Mesenchymal stem cell (in vitro differentiated cells and primary cell): ENCODE data around the gene ARF5.
A peak's percentile ranks its signal among the peaks of the same experiment; 100 is the strongest.

Source experiments
- DNase-seq: peaks from one replicate; pipeline ENCODE4 v3.0.0-alpha.2; 2013
- H2AFZ ChIP-seq: one replicate; pipeline ENCODE4 v1.6.1; 2013; ENCODE audit warnings: low read depth, mild to moderate bottlenecking, control low read depth, inconsistent platforms, low read length, moderate library complexity
- H2AK5ac ChIP-seq: 2 replicates; pipeline ENCODE4 v1.6.1; 2013; ENCODE audit warnings: low read length, moderate library complexity, mild to moderate bottlenecking, inconsistent platforms; ENCODE audit not compliant: severe bottlenecking
- H2BK120ac ChIP-seq: one replicate; pipeline ENCODE4 v1.6.1; 2013; ENCODE audit warnings: low read depth, mild to moderate bottlenecking, inconsistent platforms, low read length, moderate library complexity
- H2BK12ac ChIP-seq, 2 experiments: one replicate each; pipeline ENCODE4 v1.6.1; 2013; ENCODE audit warnings: inconsistent platforms in 2 of 2, low read length in 2 of 2, mild to moderate bottlenecking in 2 of 2, moderate library complexity in 2 of 2, control low read depth in 1 of 2
- H2BK15ac ChIP-seq: one replicate; pipeline ENCODE4 v1.6.1; 2013; ENCODE audit warnings: mild to moderate bottlenecking, low read depth, inconsistent platforms; ENCODE audit not compliant: poor library complexity, severe bottlenecking
- H2BK5ac ChIP-seq: 2 replicates; pipeline ENCODE4 v1.6.1; 2013; ENCODE audit warnings: low read depth, mild to moderate bottlenecking, low read length, control low read depth, inconsistent platforms; ENCODE audit not compliant: poor library complexity, severe bottlenecking
- H3K14ac ChIP-seq, 2 experiments: one replicate each; pipeline ENCODE4 v1.6.1; 2013; ENCODE audit warnings: inconsistent platforms in 2 of 2, low read length in 2 of 2, control low read depth in 1 of 2, mild to moderate bottlenecking in 1 of 2, moderate library complexity in 1 of 2
- H3K18ac ChIP-seq, 2 experiments: one replicate each; pipeline ENCODE4 v1.6.1; 2013; ENCODE audit warnings: inconsistent platforms in 2 of 2, low read length in 2 of 2, control low read depth in 1 of 2, low read depth in 1 of 2, mild to moderate bottlenecking in 1 of 2
- H3K23ac ChIP-seq, 2 experiments: one replicate each; pipeline ENCODE4 v1.6.1; 2013; ENCODE audit warnings: inconsistent platforms in 2 of 2, low read length in 2 of 2, mild to moderate bottlenecking in 2 of 2, moderate library complexity in 2 of 2, control low read depth in 1 of 2
- H3K27ac ChIP-seq: 2 replicates; pipeline ENCODE4 v1.5.1; 2013; ENCODE audit warnings: mild to moderate bottlenecking, moderate library complexity, low read length, control low read depth, inconsistent platforms; ENCODE audit not compliant: poor library complexity, severe bottlenecking
- H3K27me3 ChIP-seq, 2 experiments: 2 replicates each; pipeline versions ENCODE4 v1.6.1 to v1.7.0; 2013; ENCODE audit warnings: low read length in 2 of 2, mild to moderate bottlenecking in 2 of 2, moderate library complexity in 2 of 2, control low read depth in 1 of 2, inconsistent platforms in 1 of 2; ENCODE audit not compliant: control insufficient read depth in 1 of 2, insufficient read depth in 1 of 2
- H3K36me3 ChIP-seq, 2 experiments: 2 replicates each; pipeline versions ENCODE4 v1.6.1 to v1.7.0; 2013; ENCODE audit warnings: low read length in 2 of 2, control low read depth in 1 of 2, inconsistent platforms in 1 of 2, low read depth in 1 of 2, mild to moderate bottlenecking in 1 of 2; ENCODE audit not compliant: insufficient read depth in 2 of 2, control insufficient read depth in 1 of 2
- H3K4ac ChIP-seq, 2 experiments: one replicate each; pipeline ENCODE4 v1.6.1; 2013; ENCODE audit warnings: inconsistent platforms in 2 of 2, low read length in 2 of 2, mild to moderate bottlenecking in 2 of 2, moderate library complexity in 2 of 2, control low read depth in 1 of 2, low read depth in 1 of 2
- H3K4me1 ChIP-seq: 2 replicates; pipeline ENCODE4 v1.6.1; 2013; ENCODE audit warnings: low read depth, low read length, control low read depth; ENCODE audit not compliant: control insufficient read depth, insufficient read depth
- H3K4me2 ChIP-seq: 2 replicates; pipeline ENCODE4 v1.6.1; 2013; ENCODE audit warnings: low read length, mild to moderate bottlenecking, inconsistent platforms; ENCODE audit not compliant: poor library complexity, severe bottlenecking
- H3K4me3 ChIP-seq, 2 experiments: 2 replicates each; pipeline versions ENCODE4 v1.5.1 to v1.7.0; 2013; ENCODE audit warnings: low read length in 2 of 2, mild to moderate bottlenecking in 2 of 2, control low read depth in 1 of 2, low read depth in 1 of 2; ENCODE audit not compliant: insufficient read depth in 1 of 2
- H3K79me1 ChIP-seq: replicated peaks from 2 replicates; pipeline ENCODE4 v1.6.1; 2013; ENCODE audit warnings: mild to moderate bottlenecking, control low read depth, low read length, inconsistent platforms; ENCODE audit not compliant: poor library complexity, severe bottlenecking
- H3K9ac ChIP-seq: 2 replicates; pipeline ENCODE4 v1.7.0; 2013; ENCODE audit warnings: mild to moderate bottlenecking, low read length, moderate library complexity
- H3K9me3 ChIP-seq: 2 replicates; pipeline ENCODE4 v1.7.0; 2013; ENCODE audit warnings: mild to moderate bottlenecking, low read length; ENCODE audit not compliant: control insufficient read depth
- H4K8ac ChIP-seq: one replicate; pipeline ENCODE4 v1.6.1; 2013; ENCODE audit warnings: inconsistent platforms, mild to moderate bottlenecking, low read length, moderate library complexity
- H4K91ac ChIP-seq: one replicate; pipeline ENCODE4 v1.6.1; 2013; ENCODE audit warnings: mild to moderate bottlenecking, low read length, inconsistent platforms
- WGBS: methylation state at CpG from one replicate; pipeline ENCODE4 v1.1.7; 2013; ENCODE audit warnings: mixed read lengths; 5-methylcytosine and 5-hydroxymethylcytosine counted together

ARF5 gene

DNA sequence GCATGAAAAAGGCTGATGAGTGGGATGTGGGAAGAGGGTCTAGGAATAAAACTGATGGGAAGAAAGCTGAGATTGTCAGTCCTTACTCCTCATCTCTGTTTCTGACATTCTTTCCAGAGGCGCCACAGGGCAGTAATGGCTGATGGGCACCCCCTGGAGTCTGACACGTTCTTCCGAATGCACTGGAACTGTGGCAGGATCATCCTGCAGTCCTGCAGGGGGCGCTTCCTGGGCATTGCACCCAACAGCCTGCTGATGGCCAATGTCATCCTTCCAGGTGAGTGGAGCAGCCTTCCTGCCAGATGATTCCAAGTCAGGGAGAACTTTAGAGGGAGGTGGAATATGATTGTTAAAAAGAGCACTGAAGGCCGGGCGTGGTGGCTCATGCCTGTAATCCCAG lies 10.1 kb downstream of the ARF5 start:
- no peak overlapping the region for H3K4me2 ChIP-seq
- peaks cover 12 to 20% of the 10 kb centered on the region in 2 experiments for H3K27me3 ChIP-seq
- WGBS = 60% methylated on average over 6 of the region's 6 CpGs
- H3K14ac ChIP-seq = no peak overlapping the region
- no peak overlapping the region for H3K27ac ChIP-seq
- no peak overlapping the region for H3K23ac ChIP-seq
- H3K79me1 ChIP-seq = no peaks in the 10 kb centered on the region
- no peak overlapping the region for H2BK12ac ChIP-seq
- H3K4me3 ChIP-seq = no peak overlapping the region
- H3K18ac ChIP-seq = no peak overlapping the region
- no peak overlapping the region for H2BK5ac ChIP-seq
- no peak overlapping the region for H2AK5ac ChIP-seq
- no peak overlapping the region for H4K8ac ChIP-seq
- H4K91ac ChIP-seq = no peak overlapping the region
- no peak overlapping the region for H2BK15ac ChIP-seq
- no peak overlapping the region for H2BK120ac ChIP-seq
- H3K4me1 ChIP-seq = no peaks in the 10 kb centered on the region
- H3K9ac ChIP-seq = no peak overlapping the region
- no peak overlapping the region for H3K4ac ChIP-seq
- DNase-seq = no peak
- no peak overlapping the region for H2AFZ ChIP-seq
- H3K9me3 ChIP-seq = no peaks in the 10 kb centered on the region
- peaks cover 0 to 4% of the 10 kb centered on the region in 2 experiments for H3K36me3 ChIP-seq

DNA sequence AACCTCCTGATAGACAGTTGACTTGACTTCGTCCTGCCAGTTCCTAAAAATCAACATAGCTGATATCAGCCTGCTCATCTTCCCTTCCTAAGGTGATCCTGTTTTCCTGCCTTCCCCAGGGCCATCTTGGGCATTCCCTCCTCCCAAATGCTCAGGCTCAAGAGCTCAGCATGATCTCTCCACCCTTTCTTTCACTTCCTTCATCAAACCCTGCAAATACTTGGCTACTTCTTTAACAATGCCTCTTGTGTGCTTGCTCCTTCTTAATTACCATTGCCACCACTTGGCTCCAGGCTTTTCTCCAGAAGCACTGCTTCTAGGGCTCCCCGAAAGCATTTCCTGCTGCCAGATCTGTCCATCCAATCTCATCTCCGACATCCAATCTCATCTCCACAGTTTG lies 12.7 kb downstream of the ARF5 start:
- Histone ChIP-seq H3K4me1 (no peaks in the 10 kb centered on the region), H3K9me3 (peaks cover 7% of the 10 kb centered on the region), H3K36me3 (no peaks in the 10 kb centered on the region), H3K14ac (no peak overlapping the region), H3K4me3 (no peak overlapping the region), H3K4ac (no peak overlapping the region), H2BK5ac (no peak overlapping the region), H3K9ac (no peak overlapping the region), H2BK12ac (no peak overlapping the region), H3K23ac (no peak overlapping the region), H2BK120ac (no peak overlapping the region), H3K79me1 (no peaks in the 10 kb centered on the region), H2BK15ac (no peak overlapping the region), H2AK5ac (no peak overlapping the region), H3K4me2 (no peak overlapping the region), H4K8ac (no peak overlapping the region), H4K91ac (no peak overlapping the region), H3K18ac (no peak overlapping the region), H3K27me3 (peaks cover 12 to 20% of the 10 kb centered on the region in 2 experiments), H3K27ac (no peak overlapping the region), H2AFZ (no peak overlapping the region)
- DNase-seq = no peak
- 78% methylated on average over 3 of the region's 3 CpGs for WGBS

DNA sequence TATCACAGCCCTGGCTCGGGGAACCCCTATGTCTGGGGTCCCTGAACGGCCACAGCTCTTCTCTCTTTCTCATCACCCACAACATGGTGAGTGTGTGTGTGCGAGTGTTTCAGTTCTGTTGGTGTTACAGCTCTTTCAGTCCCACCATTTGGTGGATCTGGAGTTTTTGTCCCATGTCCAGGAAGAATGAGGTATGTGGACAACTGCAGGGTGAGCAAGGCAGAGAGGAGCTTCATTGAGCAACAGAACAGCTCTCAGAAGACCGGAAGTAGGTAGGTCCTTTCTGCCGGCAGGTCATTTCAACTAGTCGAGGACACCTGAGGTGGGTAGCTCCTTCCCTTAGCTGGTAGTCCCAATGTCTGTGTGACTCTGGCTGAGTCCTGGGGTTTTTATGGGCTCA lies 20.2 kb downstream of the ARF5 start:
- WGBS = 90% methylated on average over 5 of the region's 6 CpGs

DNA sequence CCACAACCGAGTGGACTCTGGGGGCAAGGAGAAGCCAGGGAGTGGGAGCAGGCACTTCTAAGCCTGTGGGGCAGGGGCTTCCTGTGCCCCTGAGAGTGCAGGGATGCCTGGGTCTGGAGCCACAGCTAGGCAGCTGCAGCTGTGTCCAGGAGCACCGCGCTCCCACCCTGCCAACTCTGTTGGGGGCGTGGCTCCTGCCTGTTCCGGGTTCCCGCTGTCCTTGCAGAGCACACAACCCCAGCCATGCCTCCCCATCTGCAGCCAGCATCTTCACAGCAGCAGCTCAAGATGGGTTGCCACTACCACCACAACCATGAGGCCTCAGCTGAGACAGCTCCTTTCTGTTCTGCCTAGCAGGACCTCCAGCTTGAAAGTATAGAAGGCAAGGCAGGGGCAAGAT lies 21.1 kb downstream of the ARF5 start:
- Histone ChIP-seq H3K23ac (no peak overlapping the region), H2BK15ac (no peak overlapping the region), H3K4ac (no peak overlapping the region), H2BK12ac (no peak overlapping the region), H2BK120ac (no peak overlapping the region), H4K91ac (no peak overlapping the region), H4K8ac (no peak overlapping the region), H3K4me3 (peak overlapping the region in 1 of 2 experiments; percentile 6), H2BK5ac (no peak overlapping the region), H3K27me3 (peaks cover 16 to 29% of the 10 kb centered on the region in 2 experiments), H3K4me2 (no peak overlapping the region), H3K9me3 (peaks cover 7% of the 10 kb centered on the region), H3K9ac (no peak overlapping the region), H3K36me3 (no peaks in the 10 kb centered on the region), H3K18ac (no peak overlapping the region), H2AK5ac (no peak overlapping the region), H3K79me1 (no peaks in the 10 kb centered on the region), H2AFZ (no peak overlapping the region), H3K14ac (no peak overlapping the region), H3K4me1 (no peaks in the 10 kb centered on the region), H3K27ac (no peak overlapping the region)
- no peak for DNase-seq
- WGBS = 63% methylated on average over 6 of the region's 6 CpGs

More for the DNA sequence above, 20.2 kb downstream of the ARF5 start:
- Histone ChIP-seq H2AFZ (no peak overlapping the region), H4K8ac (no peak overlapping the region), H3K4me2 (no peak overlapping the region), H3K14ac (no peak overlapping the region), H3K18ac (no peak overlapping the region), H3K79me1 (no peaks in the 10 kb centered on the region), H2BK120ac (no peak overlapping the region), H3K9me3 (peaks cover 10% of the 10 kb centered on the region), H3K9ac (no peak overlapping the region), H3K4ac (no peak overlapping the region), H3K27me3 (peaks cover 7 to 21% of the 10 kb centered on the region in 2 experiments), H4K91ac (no peak overlapping the region), H3K23ac (no peak overlapping the region), H2BK15ac (no peak overlapping the region), H3K27ac (no peak overlapping the region), H2BK5ac (no peak overlapping the region), H2BK12ac (no peak overlapping the region), H3K4me3 (no peak overlapping the region), H3K36me3 (no peaks in the 10 kb centered on the region), H2AK5ac (no peak overlapping the region), H3K4me1 (no peaks in the 10 kb centered on the region)
- DNase-seq = no peak
